ENCODE data around the gene SLC15A1.
"Not testable (repeated sequence)": the region's sequence is repeated elsewhere in the genome, so short reads cannot be mapped to it uniquely, and the experiment has no call there.

Gene SLC15A1

DNA sequence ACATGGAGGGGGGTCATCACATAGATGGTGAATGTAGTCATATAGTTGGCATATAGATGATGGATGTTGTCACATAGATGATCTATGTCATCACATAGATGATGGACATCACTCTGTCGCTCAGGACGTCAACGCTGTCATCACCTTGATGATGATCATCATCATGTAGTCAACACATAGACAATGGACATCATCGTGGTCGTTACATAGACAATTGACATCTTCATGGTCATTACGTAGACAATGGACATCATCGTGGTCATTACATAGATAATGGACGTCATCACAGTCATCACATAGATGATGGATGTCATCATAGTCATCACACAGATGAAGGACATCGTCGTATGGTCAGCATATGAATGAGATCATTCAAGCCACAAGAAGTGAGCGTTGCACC lies 28.6 kb upstream of the SLC15A1 start:
- DNase-seq (ENCODE audit: low read depth, low spot score) = no peak

DNA sequence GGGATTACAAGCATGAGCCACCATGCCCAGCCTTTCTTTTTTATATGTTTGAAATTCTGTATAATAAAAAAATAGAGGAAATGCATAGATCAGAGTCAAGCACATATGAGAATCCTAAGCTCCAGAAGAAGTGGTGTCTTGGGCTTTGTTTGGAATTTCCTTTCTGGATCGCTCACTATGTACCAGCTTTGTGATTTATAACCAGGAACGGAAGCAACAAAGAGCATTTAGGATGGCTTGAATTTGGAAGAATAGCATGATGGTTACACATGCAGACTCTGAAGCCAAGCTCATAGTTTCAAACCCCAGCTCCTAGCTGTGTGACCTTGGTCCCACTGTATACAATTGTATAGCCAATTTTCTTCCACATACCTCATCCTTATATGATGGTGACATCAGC lies 28.0 kb upstream of the SLC15A1 start:
- no peak for DNase-seq (ENCODE audit: low read depth, low spot score)

DNA sequence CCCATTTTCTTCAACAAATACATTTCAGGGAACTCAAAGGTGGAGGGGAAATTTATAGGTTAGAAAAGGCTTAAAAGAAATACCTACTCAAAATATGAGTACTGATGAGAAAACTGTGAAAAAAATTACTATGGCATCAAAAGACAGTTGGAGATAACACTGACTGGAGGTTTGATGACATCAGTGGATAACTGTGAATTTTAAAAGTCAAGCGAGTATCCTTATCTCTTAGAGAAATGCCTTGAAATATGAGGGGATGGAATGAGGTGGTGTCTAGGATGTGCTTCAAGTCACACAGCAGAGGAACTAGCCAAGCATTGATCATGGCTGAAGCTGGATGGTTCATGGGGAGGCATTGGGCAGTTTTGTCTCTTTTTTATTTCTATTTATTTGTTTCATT lies 27.2 kb upstream of the SLC15A1 start:
- DNase-seq (ENCODE audit: low read depth, low spot score) = no peak

DNA sequence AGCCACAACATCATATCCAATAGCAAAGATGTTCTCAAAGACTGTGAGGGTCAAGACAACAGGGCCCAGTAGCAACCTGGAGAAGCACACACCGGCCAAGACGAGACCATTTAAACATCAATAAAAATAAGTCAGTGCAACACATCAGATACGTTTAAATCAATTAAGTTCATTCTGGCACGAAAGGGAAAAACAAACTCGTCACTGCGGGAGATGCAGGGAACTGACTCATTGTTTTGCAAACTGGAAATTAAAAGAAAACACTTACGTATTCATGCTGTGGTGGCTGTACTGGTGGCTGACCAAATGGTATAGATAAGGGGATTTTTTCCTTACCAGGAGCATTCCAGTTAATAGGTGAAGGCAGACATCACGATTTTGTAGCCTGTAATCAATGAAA lies 26.3 kb upstream of the SLC15A1 start:
- DNase-seq (ENCODE audit: low read depth, low spot score) = no peak

DNA sequence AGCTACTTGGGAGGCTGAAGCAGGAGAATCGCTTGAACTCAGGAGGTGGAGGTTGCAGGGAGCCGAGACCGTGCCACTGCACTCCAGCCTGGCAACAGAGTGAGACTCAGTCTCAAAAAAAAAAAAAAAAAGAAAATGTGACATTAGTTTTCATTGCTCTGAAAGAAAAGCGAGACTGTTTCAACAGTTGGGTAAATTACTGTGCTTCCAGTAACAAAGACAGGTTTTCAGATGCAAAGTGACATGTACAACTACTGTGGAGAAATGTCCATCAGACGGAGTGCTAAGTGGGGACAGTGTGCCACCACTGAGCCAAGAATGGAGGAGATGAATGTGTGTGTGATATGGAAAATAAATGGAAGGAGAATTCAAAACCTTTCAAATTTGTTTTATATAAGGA lies 24.2 kb upstream of the SLC15A1 start:
- no peak for DNase-seq (ENCODE audit: low read depth, low spot score)

DNA sequence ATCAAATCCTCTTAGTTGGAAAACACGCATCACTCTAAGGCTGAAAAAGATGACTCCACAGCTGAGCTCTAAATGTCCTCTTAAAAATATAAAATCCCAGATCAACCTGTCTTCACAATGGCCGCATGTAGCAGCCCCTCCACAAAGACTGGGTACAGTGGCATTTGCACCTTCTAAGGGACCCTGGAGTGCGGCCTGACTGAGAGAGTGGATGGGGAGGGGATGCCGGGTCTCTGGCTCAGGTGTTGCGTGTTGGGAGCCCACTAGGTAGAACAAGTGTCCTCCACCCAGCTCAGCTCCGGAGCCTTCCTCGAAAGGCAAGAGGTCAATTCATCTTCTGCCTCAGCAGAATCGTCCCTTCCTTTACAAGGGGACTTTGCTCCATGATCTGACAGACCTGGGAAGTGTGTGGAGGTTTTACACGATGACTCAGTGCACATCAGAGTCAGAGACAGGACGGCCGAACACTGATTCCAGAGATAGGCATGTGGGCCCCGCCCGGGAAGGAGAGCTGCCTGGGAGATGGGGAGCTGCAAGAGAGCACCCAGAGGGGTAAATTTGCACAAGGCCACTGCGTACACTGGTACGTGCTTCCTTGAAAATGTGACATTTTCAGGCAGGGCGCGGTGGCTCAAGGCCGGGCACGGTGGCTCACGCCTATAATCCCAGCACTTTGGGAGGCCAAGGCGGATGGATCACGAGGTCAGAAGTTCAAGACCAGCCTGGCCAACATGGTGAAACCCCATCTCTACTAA lies 23.5 kb upstream of the SLC15A1 start:
- no peak for DNase-seq (ENCODE audit: low read depth, low spot score)

DNA sequence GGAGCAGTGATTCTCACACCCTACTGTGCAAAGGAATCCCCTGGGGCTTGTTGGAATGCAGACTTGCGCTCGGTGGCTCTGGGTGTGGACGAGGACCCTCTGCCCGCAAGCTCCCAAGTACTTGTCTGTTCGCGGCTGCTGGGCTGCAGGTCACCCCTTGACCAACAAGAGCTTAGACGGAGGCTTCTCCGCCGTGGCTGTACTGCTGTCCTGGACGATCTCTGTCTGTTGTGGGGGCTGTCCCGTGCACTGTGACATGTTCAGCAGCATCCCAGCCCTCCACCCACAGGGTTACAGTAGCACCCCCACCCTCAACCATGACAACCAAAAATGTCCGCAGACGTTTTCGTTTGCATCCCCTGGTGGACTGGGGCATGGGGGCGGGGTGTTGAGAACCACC lies 22.9 kb upstream of the SLC15A1 start:
- DNase-seq (ENCODE audit: low read depth, low spot score) = no peak

DNA sequence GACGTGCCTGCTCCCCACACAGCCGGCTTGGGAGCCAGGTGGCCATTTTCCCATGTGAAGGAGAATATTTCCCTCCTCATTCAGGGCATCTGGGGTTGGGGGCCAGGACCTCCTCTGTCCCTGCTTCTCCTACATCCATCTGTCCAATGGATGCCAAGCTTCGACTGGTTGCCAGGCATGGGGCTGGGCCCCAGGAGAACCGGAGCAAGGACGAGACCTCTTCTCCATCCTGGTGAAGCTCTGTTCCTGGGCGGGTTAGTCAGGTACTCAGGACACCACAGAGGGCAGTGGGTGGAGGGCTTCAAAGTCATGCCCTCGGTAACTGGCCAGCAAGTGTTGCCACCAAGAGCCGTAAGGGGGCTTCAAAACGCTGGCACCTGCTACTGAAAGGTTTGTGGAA lies 22.3 kb upstream of the SLC15A1 start:
- DNase-seq (ENCODE audit: low read depth, low spot score) = no peak

DNA sequence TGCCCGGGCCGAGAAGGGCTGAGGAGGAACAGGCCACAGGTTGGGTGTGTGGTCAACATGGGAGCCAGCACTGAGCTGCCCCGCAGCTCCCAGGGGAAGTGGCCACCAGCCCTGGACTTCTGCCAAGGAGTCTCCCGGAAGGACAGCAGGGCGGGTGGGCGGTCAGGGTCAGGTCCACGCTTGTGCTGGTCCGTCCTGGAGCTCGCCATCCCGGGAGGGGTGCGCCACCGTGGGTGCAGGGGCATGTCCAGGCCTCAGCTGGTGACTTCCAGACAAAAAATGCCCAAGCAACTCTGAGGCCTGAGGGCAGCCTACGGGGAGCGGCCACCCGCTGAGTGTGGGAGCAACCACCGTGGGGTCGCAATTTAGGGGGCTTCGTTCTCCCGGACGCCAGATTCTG lies 21.4 kb upstream of the SLC15A1 start:
- no peak for DNase-seq (ENCODE audit: low read depth, low spot score)

DNA sequence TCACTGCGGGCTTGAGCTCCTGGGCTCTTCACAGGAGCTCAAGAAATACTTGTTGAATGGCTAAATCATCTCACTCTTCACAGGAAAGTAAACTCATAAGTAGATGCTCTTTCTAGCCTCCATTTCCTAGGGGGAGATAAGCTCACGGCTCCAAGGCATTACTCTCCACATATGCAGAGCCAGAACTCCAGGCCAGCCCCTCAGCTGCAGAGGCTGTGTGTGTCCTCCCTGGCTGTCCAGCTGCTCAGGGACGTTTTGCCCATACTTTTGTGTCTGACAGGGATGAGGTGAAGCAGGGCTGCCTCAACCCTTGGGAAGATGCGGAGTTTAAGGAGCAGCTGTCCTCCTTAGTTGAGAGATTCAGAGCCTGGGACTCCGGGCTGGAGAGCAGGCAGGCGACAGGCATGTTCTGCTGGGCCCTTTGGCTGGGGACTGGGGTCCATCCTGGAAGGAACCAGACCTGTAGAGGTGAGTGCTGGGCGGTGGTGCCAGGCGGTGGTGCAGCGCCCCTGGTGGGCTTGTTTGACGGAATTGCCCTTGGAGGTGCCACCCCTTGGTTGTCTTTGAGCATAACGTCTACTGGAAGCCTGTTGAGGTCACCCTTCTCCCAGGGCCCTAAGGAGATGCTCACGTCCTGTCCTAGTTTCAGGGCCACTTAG lies 20.5 kb upstream of the SLC15A1 start:
- DNase-seq (ENCODE audit: low read depth, low spot score) = no peak

DNA sequence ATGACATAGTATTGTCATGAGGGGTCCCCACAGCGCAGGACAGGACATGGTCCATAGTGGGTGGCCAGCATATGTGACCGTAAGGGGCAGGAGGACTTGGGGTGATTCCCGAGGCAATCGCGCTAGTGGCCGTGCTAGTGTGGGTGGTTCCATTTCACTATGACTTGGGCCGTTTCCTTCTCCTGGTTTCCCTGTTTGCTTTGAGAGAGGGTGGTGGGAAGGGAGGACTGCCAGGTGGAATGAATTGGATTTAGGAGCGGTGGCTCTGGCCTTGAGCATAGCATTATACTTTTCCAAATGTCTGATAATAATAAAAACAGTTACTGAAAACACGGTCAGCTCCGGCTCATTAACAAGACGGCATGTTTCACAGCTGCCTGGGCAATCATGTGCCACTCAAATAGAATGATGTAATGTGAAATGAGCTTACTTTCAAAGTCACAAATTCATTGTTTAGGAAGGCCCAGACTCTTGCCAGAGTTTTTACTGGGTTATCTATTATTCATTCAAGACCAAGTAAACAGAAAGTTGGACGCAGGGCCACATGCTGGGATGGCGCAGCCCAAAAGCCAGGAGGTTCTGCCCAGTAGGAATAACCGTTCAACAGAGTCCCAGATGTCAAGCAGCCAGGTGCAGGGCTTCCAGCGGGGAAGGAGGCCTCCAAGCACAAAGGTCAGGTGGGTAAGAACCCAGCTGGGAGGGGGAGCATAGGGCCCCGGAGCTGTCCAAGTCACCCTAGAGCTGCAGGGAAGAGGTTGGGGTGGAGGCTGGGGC lies 19.6 kb upstream of the SLC15A1 start:
- DNase-seq (ENCODE audit: low read depth, low spot score) = no peak

DNA sequence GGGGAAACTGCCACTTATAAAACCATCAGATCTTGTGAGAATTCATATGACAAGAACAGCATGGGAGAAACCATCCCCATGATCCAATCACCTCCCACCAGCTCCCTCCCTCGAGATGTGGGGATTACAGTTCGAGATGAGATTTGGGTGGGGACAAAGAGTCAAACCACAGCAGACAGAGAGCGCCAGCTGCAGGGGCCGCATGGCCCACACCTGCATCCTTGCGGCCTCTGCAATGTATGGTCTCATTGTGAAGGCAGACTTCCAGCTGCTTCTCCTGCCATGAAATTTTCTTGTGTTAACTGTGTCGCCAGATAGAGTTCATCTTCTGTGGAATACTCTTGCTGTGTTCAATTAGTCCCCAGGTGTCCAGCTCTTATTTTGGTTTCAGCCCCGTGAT lies 17.3 kb upstream of the SLC15A1 start:
- no peak for DNase-seq (ENCODE audit: low read depth, low spot score)

DNA sequence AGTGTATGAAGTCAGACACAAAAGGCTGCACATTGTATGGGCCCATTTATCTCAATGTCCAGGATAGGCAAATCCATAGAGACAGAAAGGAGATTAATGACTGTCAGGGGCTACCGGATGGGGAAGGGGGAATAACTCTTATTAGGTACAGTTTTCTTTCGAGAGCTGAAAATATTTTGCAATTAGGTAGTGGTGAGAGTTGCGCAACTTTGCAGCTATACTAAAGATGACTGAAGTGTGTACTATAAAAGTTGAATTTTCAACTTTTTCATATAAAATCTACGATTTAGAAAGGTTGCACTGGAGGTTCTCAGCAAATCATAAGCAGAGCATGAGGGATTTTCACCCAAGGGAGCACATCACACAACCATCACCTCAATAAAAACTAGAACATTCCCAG lies 16.1 kb upstream of the SLC15A1 start:
- DNase-seq (ENCODE audit: low read depth, low spot score) = no peak

DNA sequence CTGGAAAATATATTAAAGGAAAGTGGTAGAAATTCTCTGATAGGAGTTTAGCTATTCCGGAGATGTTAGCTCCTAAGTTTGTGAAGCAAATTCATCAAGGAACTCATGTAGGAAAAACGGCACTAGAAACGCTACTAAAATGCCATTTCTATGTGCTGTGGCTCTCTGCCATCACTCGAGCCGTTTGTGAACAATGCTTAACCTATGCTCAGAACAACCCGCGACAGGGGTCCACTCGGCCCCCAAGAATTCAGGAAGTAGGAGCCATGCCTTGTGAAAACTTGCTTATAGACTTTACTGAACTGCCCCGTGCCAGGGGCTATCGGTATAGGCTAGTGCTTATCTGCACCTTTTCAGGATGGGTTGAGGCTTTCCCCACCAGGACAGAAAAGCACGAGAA lies 14.2 kb upstream of the SLC15A1 start:
- DNase-seq (ENCODE audit: low read depth, low spot score) = no peak

DNA sequence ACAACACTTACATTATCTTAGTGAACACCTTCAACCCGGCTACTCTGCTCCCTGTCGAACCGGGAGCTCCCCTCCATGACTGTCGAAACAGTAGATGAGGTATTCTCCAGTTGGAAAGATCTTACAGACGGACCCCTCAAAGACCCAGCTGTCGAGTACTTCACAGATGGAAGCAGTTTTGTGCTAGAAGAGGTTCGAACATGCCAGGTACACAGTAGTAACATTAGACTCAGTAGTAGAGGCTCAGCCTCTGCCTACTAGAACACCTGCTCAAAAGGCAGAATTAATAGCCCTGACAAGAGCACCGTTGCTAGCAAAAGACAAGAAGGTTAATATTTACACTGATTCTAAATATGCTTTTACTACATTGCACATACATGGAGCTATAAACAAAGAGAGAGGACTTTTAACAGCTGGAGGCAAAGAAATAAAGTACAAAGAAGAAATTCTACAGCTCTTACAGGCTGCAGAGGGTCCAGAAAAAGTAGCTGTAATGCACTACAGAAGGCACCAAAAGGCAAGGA lies 13.6 kb upstream of the SLC15A1 start:
- no peak for DNase-seq (ENCODE audit: low read depth, low spot score)

DNA sequence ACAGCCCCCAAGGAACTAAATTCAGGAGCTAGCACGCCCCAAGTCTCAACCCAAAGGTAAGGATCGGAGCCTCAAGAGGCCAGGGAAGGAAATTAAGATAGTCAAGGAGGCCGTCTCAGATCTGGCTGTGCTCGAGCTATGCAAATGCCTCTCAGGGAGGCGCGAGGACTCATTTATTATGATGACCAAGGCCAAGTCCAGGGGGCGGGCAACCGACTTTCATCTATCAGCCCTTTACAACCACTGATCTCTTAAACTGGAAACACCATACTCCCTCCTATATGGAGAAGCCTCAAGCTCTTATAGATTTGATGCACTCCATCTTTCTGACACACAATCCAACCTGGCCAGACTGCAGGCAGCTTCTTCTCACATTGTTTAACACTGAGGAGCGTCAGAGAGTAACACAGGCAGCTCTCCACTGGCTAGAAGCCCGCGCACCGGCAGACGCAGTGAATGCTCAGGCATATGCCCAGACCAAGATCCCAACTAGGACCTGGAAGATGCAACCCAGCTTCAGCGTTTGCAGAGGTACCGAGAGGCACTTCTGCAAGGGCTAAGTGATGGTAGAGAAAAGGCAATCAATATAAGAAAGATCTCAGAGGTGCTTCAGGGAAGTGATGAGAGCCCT lies 9.6 kb upstream of the SLC15A1 start:
- no peak for DNase-seq (ENCODE audit: low read depth, low spot score)

DNA sequence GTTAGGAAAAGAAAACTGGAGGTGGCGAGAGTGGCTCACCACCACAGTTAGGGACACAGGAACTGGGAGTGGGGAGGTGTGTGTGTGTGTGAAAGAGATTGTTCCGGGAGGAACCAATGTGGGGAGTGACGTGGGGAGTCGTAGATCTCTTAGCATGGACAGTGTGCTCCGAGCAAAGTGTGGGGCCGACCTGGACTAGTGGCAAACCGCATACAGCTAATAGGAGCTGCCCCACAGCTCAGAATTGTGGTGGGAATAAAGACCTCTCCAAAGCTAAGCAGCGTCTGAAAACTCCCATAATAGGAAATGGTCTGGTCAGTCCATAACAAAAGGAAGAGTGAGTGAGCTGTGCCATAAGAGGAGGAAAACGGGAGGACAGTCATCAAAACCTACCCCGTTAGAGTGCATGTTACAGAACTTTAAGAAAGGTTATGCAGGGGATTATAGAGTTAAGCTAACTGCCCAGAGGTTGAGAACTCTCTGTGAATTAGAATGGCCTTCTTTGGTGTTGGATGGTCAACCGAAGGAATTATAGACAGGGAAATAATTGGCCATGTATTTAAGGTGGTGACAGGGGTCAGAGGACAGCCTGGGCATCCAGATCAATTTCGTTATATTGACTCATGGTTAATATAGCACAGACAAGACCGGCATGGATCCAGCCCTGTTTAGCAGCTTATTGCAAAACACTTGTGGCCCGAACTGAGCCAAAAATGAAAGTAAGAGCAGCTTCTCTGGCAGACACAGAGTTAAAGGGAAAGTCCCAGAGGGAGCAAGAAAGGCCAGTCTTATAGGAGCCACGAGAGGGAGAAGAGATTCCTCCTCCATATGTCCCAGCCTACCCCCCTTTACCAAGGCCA lies 8.9 kb upstream of the SLC15A1 start:
- DNase-seq (ENCODE audit: low read depth, low spot score) = no peak

DNA sequence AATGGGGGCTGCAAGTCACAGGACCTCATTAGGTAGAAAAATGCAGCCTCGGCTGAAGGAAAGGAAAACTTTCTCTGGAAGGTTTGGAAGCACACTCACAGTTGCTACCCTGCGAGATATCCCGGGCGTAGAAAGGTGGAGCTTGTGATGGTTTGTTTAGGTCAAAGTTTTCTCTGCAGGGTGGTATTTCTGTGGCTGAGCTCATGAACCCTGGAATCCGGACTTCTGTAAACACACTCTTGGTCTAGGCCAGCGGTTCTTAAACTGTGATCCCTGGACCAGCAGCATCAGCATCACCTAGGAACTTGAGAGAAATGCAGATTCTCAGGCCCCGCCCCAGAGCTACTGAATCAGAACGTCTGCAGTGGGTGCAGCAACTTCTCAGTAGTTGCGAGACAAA lies 3.3 kb upstream of the SLC15A1 start:
- DNase-seq (ENCODE audit: low read depth, low spot score) = no peak

DNA sequence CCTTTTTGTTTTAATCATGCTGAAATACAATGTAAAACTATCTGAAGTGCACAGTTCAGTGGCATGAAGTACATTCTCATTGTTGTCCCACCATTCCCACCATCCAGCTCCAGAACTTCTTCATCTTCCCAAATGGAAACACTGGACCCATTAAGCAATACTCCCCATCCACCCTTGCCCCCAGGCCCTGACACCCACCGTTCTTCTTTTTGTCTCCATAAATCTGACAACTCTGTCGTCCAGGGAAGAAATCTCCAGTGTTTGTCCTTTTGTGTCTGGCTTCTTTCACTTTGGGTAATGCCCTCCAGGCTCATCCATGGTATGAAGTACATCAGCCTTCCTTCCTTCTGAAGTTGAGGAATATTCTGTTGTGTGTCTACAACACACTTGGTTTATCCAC lies 2.6 kb upstream of the SLC15A1 start:
- DNase-seq (ENCODE audit: low read depth, low spot score) = no peak

DNA sequence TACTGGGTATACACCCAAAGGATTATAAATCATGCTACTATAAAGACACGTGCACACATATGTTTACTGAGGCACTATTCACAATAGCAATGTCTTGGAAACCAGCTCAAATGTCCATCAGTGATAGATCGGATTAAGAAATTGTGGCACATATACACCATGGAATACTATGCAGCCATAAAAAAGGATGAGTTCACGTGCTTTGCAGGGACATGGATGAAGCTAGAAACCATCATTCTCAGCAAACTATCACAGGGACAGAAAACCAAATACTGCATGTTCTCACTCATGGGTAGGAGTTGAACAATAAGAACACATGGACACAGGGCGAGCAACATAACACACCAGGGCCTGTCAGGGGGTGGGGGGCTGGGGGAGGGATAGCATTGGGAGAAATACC lies 2.0 kb upstream of the SLC15A1 start:
- not testable (repeated sequence) for DNase-seq (ENCODE audit: low read depth, low spot score)

DNA sequence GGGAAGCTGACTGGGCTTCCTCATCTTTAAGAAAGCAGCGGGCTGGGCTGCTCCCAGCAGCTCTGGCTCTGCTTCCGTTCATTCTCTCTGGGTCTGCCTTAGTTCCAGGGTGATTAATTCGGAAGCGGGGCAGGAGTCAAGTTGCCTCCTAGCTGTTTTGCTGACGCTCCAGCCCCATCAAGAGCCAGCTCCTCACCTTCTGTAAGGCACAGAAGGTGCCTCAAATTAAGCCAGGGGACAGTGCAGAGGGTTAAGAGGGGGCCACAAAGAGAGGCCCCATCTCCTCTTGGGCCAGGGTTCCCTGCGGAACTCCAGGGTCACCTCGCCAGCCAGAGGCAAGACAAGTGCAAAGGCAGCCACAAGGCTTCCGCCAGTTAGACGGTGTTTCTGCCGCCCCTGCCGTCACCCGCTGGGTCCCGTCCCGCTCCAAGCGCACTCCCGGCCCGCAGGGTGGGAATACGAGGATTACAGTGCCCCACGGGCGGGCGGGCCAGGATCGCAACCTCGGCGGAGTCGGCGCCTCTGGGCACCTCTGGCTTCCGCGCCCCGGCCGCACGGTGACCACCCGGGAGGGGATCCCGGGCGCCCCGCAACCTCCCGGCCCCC lies 508 bp downstream of the SLC15A1 start:
- no peak for DNase-seq (ENCODE audit: low read depth, low spot score)
